Breast epithelium (tissue), 4 donors: ENCODE results near the gene WWOX. TPM values are rescaled to one million over a fixed set of nuclear protein-coding genes. Genes with fewer than 3 reads are reported as not detected.

Source experiments
- DNase-seq, 2 donors: peaks; one replicate each; pipeline ENCODE4 v3.0.0-alpha.2; 2019; ENCODE audit warnings: low spot score in 2 of 2
- H3K27ac ChIP-seq, 2 donors: fragments of 200-600 bp; sonication (generic) in 1 of 2; one replicate each; pipeline ENCODE4 v1.5.1; 2016 to 2019; ENCODE audit warnings: mild to moderate bottlenecking in 1 of 2
- H3K27me3 ChIP-seq, 2 donors: fragments of 200-600 bp; sonication (generic) in 1 of 2; one replicate each; pipeline versions ENCODE4 v1.5.1 to v1.6.0; 2017 to 2019; ENCODE audit warnings: control low read depth in 1 of 2, mild to moderate bottlenecking in 1 of 2
- H3K36me3 ChIP-seq: fragments of 200-600 bp; one replicate; pipeline ENCODE4 v1.5.1; 2019
- H3K4me1 ChIP-seq, 2 donors: fragments of 200-600 bp; sonication (generic); one replicate each; pipeline ENCODE4 v1.5.1; 2016 to 2019; ENCODE audit warnings: control low read depth in 1 of 2
- H3K4me3 ChIP-seq, 3 donors: fragments of 200-600 bp; sonication (generic); 1 replicate in 2 of 3; 2 replicates in 1 of 3; pipeline ENCODE4 v1.5.1; 2016 to 2019; ENCODE audit warnings: mild to moderate bottlenecking in 3 of 3, moderate library complexity in 2 of 3
- H3K9me3 ChIP-seq, 2 donors: fragments of 200-600 bp; sonication (generic) in 1 of 2; one replicate each; pipeline ENCODE4 v1.5.1; 2016 to 2019; ENCODE audit warnings: control low read depth in 1 of 2
- CTCF ChIP-seq, 3 donors: fragments of 450-650 bp; IDR thresholded peaks; one replicate each; pipeline ENCODE4 v1.5.1; 2016 to 2017; ENCODE audit warnings: antibody characterized with exemption in 3 of 3, mild to moderate bottlenecking in 3 of 3, moderate library complexity in 3 of 3
- POLR2A ChIP-seq: fragments of 450-650 bp; IDR thresholded peaks from one replicate; pipeline ENCODE4 v1.6.1; 2016; ENCODE audit warnings: antibody characterized with exemption, mild to moderate bottlenecking, moderate library complexity
- POLR2AphosphoS5 ChIP-seq, 3 donors: sonication (generic); formaldehyde crosslinking; IDR thresholded peaks; one replicate each; pipeline ENCODE4 v1.6.1; 2017; ENCODE audit warnings: antibody characterized with exemption in 3 of 3
- intact Hi-C: fragments of 100-400 bp; cut with DNase I; formaldehyde crosslinking; loops from one replicate; pipeline ENCODE4 v1.15.1; 2023; ENCODE audit warnings: low total_unique reads
- total RNA-seq, 3 donors: library from RNA; depleted of rRNA; stranded (reverse); fragments of >200 nt; gene quantifications; one replicate each; pipeline ENCODE4 v1.1.0, GENCODE V29; 2016

WWOX gene
- total RNA-seq, 3 donors from 2014 or later, result 42.9 to 73.6 (median 43.4) TPM

- no peak for DNase-seq
- H3K27ac ChIP-seq, result no peak overlapping the region
- no peak for TF ChIP-seq POLR2A
- no peak for TF ChIP-seq CTCF (IDR thresholded peaks at IDR 0.05)
- no peak for TF ChIP-seq POLR2AphosphoS5 (IDR thresholded peaks at IDR 0.05)
These were observed 333.0 kb downstream of the WWOX start for GRCh38 chr16:78432451-78432850.

DNA sequence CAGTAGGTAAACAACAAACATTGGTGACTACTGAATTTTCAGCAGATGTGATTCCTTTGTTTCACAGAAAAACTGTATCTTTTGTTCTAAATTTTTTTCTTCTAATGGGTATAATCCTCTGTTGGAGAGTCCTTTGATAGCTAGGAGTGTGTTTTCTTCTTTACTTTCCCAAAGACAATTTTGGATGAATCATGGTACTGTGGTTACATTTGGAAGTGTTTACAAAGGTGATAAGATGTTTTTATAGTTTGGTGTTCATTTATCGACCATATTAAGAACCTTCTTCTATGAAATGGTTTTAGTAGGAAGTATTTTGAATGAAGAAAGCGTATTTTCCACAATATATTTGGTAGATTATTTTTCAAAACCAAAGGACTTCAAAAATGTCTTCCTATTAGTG is 333.7 kb downstream of the WWOX start:
- Histone ChIP-seq H3K27ac (no peak overlapping the region), H3K4me1 (no peaks in the 10 kb centered on the region), H3K36me3 (no peaks in the 10 kb centered on the region), H3K9me3 (no peaks in the 10 kb centered on the region), H3K27me3 (no peaks in the 10 kb centered on the region), H3K4me3 (no peak overlapping the region)
- intact Hi-C loops, result no loop called here
- DNase-seq, result no peak
- TF ChIP-seq CTCF (IDR thresholded peaks at IDR 0.05), result no peak
- TF ChIP-seq POLR2A, result no peak
- TF ChIP-seq POLR2AphosphoS5 (IDR thresholded peaks at IDR 0.05), result no peak

More at GRCh38 chr16:78432451-78432850, 333.0 kb downstream of the WWOX start:
- Histone ChIP-seq H3K36me3 (no peaks in the 10 kb centered on the region), H3K27me3 (no peaks in the 10 kb centered on the region), H3K4me1 (no peaks in the 10 kb centered on the region), H3K9me3 (no peaks in the 10 kb centered on the region), H3K4me3 (no peak overlapping the region)
- intact Hi-C loops, result no loop called here

DNA sequence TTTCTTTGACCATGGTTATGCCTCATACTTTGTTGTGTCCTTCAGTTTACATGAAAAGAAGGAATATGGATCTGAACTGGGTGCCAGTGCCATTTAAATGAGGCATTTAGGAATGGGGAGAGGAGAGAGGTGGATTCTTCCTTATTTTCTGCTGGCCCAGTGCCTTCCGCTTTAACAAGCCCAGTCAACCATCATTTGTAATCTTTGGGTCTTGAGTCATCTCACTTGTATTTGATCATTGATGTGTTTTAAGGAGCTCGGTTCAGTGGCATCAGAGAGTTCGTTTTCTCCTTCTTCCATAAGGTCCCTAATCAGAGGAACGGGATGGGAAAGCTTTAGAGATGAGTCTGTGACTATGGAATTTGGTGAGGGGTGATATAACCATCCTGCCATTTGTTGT is 334.9 kb downstream of the WWOX start:
- H3K4me1 ChIP-seq, result no peaks in the 10 kb centered on the region
- DNase-seq, result no peak
- intact Hi-C loops, result no loop called here

GRCh38 chr16:78435260-78435659 is 335.8 kb downstream of the WWOX start:
- Histone ChIP-seq H3K27ac (no peak overlapping the region), H3K27me3 (no peaks in the 10 kb centered on the region), H3K9me3 (no peaks in the 10 kb centered on the region), H3K36me3 (no peaks in the 10 kb centered on the region), H3K4me1 (no peaks in the 10 kb centered on the region), H3K4me3 (no peak overlapping the region)
- TF ChIP-seq POLR2AphosphoS5 (IDR thresholded peaks at IDR 0.05), result no peak
- DNase-seq, result no peak
- intact Hi-C loops, result no loop called here

More for the DNA sequence above, 334.9 kb downstream of the WWOX start:
- H3K36me3 ChIP-seq, result no peaks in the 10 kb centered on the region
- TF ChIP-seq POLR2A (no peak), CTCF (IDR thresholded peaks at IDR 0.05) (no peak), POLR2AphosphoS5 (IDR thresholded peaks at IDR 0.05) (no peak)
- no peak overlapping the region for H3K27ac ChIP-seq
- H3K4me3 ChIP-seq, result no peak overlapping the region
- H3K27me3 ChIP-seq, result no peaks in the 10 kb centered on the region
- H3K9me3 ChIP-seq, result no peaks in the 10 kb centered on the region

DNA sequence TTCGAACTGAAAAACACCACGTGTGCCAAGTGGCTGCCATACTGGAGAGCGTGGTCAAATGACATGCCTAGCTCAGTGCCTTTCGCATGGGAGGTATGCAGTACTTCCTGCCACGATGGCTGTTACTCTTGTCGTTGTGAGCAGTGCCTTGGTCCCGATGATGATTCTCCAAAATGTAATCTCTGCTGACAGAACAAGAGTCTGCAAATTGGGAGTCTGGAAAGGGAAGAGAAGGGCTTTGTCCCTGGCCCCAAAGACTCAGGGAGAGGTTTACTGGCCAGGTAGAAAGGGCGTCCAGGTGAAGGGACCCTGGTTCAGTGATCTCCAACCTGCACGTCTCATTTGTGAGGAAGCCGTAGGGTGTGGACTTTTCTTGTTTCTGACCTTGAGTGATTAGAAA is 336.6 kb downstream of the WWOX start:
- H3K4me3 ChIP-seq, result no peak overlapping the region
- no peaks in the 10 kb centered on the region for H3K36me3 ChIP-seq
- no peaks in the 10 kb centered on the region for H3K4me1 ChIP-seq
- H3K9me3 ChIP-seq, result no peaks in the 10 kb centered on the region
- intact Hi-C loops, result no loop called here
- TF ChIP-seq CTCF (IDR thresholded peaks at IDR 0.05), result no peak
- TF ChIP-seq POLR2A, result no peak
- TF ChIP-seq POLR2AphosphoS5 (IDR thresholded peaks at IDR 0.05), result no peak
- H3K27me3 ChIP-seq, result no peaks in the 10 kb centered on the region
- H3K27ac ChIP-seq, result no peak overlapping the region
- DNase-seq, result no peak

- Histone ChIP-seq H3K27me3 (no peaks in the 10 kb centered on the region), H3K36me3 (no peaks in the 10 kb centered on the region), H3K27ac (no peak overlapping the region), H3K4me3 (no peak overlapping the region), H3K4me1 (no peaks in the 10 kb centered on the region), H3K9me3 (no peaks in the 10 kb centered on the region)
- TF ChIP-seq POLR2AphosphoS5 (IDR thresholded peaks at IDR 0.05), result no peak
- no peak for TF ChIP-seq POLR2A
- DNase-seq, result no peak
- intact Hi-C loops, result no loop called here
These were observed 337.4 kb downstream of the WWOX start for GRCh38 chr16:78436846-78437245.
